Measurements from ENCODE around the gene HMG20A. TPM values are rescaled to one million over a fixed set of nuclear protein-coding genes. Genes with fewer than 3 reads are reported as not detected.
A peak's percentile ranks its signal among the peaks of the same experiment; 100 is the strongest.
"Not testable (repeated sequence)": the region's sequence is repeated elsewhere in the genome, so short reads cannot be mapped to it uniquely, and the experiment has no call there.

Gene HMG20A
- total RNA-seq, 1 donor from 2014 or later = 35.5 TPM

- Mint-ChIP-seq H3K4me3 (ENCODE audit: unreplicated experiment) (no peak overlapping the region), H3K36me3 (ENCODE audit: low read depth) (peaks cover 5% of the 10 kb centered on the region), H3K4me1 (ENCODE audit: low read depth) (peaks cover 69% of the 10 kb centered on the region), H3K9me3 (ENCODE audit: low read depth) (peaks cover 11% of the 10 kb centered on the region), H3K27me3 (ENCODE audit: low read depth) (no peaks in the 10 kb centered on the region), H3K27ac (ENCODE audit: unreplicated experiment) (peak overlapping the region; percentile 87)
- DNase-seq (ENCODE audit: low spot score) = no peak
- TF ChIP-seq CTCF (IDR thresholded peaks at IDR 0.05) = no peak
Measured at GRCh38 chr15:77409259-77410156, 11.2 kb upstream of the HMG20A start.

- not testable (repeated sequence) for H3K4me3 Mint-ChIP-seq (ENCODE audit: unreplicated experiment); DNase-seq (ENCODE audit: low spot score); H3K36me3 Mint-ChIP-seq (ENCODE audit: low read depth); H3K27me3 Mint-ChIP-seq (ENCODE audit: low read depth)
- Mint-ChIP-seq H3K9me3 (ENCODE audit: low read depth) (peaks cover 11% of the 10 kb centered on the region), H3K4me1 (ENCODE audit: low read depth) (peaks cover 66% of the 10 kb centered on the region), H3K27ac (ENCODE audit: unreplicated experiment) (peak overlapping the region; percentile 87)
Measured at GRCh38 chr15:77410157-77410500, 10.6 kb upstream of the HMG20A start.

GRCh38 chr15:77410701-77411618 is 9.7 kb upstream of the HMG20A start:
- Mint-ChIP-seq H3K27me3 (ENCODE audit: low read depth) (no peaks in the 10 kb centered on the region), H3K36me3 (ENCODE audit: low read depth) (peaks cover 5% of the 10 kb centered on the region), H3K27ac (ENCODE audit: unreplicated experiment) (no peak overlapping the region), H3K4me1 (ENCODE audit: low read depth) (peaks cover 61% of the 10 kb centered on the region), H3K4me3 (ENCODE audit: unreplicated experiment) (no peak overlapping the region), H3K9me3 (ENCODE audit: low read depth) (peaks cover 11% of the 10 kb centered on the region)
- TF ChIP-seq CTCF (IDR thresholded peaks at IDR 0.05) = no peak
- no peak for DNase-seq (ENCODE audit: low spot score)

- DNase-seq (ENCODE audit: low spot score) = no peak
- Mint-ChIP-seq H3K9me3 (ENCODE audit: low read depth) (peaks cover 8% of the 10 kb centered on the region), H3K4me1 (ENCODE audit: low read depth) (peaks cover 55% of the 10 kb centered on the region), H3K27me3 (ENCODE audit: low read depth) (no peaks in the 10 kb centered on the region), H3K4me3 (ENCODE audit: unreplicated experiment) (no peak overlapping the region), H3K36me3 (ENCODE audit: low read depth) (peaks cover 2% of the 10 kb centered on the region), H3K27ac (ENCODE audit: unreplicated experiment) (no peak overlapping the region)
- TF ChIP-seq CTCF (IDR thresholded peaks at IDR 0.05) = no peak
Measured at GRCh38 chr15:77411619-77411976, 9.1 kb upstream of the HMG20A start.

GRCh38 chr15:77412972-77413698 is 7.6 kb upstream of the HMG20A start:
- Mint-ChIP-seq H3K4me3 (ENCODE audit: unreplicated experiment) (no peak overlapping the region), H3K27ac (ENCODE audit: unreplicated experiment) (no peak overlapping the region), H3K4me1 (ENCODE audit: low read depth) (peaks cover 59% of the 10 kb centered on the region), H3K36me3 (ENCODE audit: low read depth) (no peaks in the 10 kb centered on the region), H3K9me3 (ENCODE audit: low read depth) (no peaks in the 10 kb centered on the region), H3K27me3 (ENCODE audit: low read depth) (no peaks in the 10 kb centered on the region)
- no peak for DNase-seq (ENCODE audit: low spot score)
- TF ChIP-seq CTCF (IDR thresholded peaks at IDR 0.05) = no peak
